LNCaP clone FGC (cell line): ENCODE measurements around the gene RAMACL.

ENCODE experiments used
- DNase-seq: peaks from one replicate; pipeline ENCODE4 v3.0.0-alpha.2; 2011; ENCODE audit warnings: low read depth
- H3K4me3 ChIP-seq: 2 replicates; pipeline ENCODE4 v1.5.1; 2011; ENCODE audit warnings: mild to moderate bottlenecking, low read depth, low read length, control low read depth
- TF ChIP-seq, protein P1 (sequence below): IDR thresholded peaks from 2 replicates; pipeline ENCODE4 v1.5.1; 2012; ENCODE audit warnings: mild to moderate bottlenecking; ENCODE audit not compliant: control insufficient read depth, insufficient read depth; ENCODE audit errors: extremely low read depth

RAMACL gene

DNA sequence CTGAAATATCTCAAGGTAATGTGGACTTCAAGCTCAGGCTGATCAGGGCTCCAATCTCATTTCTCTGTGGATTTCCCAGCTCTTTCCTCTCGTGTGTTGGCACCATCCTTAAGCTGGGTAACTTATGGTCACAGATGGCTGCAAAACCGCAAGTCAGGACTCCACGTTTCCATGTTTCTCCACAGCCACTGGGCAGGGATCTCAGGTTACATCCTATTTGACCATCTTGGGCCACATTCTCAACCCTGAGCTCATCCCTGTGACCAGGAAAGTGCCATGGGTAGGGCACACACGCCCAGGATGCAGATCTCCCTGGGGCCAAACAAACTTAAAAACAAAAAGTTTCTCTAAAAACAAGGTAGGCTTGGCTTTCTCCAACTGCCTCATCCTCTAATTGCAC, 25.2 kb upstream of the RAMACL start:
- no peak overlapping the region for H3K4me3 ChIP-seq
- TF ChIP-seq, protein P1, sequence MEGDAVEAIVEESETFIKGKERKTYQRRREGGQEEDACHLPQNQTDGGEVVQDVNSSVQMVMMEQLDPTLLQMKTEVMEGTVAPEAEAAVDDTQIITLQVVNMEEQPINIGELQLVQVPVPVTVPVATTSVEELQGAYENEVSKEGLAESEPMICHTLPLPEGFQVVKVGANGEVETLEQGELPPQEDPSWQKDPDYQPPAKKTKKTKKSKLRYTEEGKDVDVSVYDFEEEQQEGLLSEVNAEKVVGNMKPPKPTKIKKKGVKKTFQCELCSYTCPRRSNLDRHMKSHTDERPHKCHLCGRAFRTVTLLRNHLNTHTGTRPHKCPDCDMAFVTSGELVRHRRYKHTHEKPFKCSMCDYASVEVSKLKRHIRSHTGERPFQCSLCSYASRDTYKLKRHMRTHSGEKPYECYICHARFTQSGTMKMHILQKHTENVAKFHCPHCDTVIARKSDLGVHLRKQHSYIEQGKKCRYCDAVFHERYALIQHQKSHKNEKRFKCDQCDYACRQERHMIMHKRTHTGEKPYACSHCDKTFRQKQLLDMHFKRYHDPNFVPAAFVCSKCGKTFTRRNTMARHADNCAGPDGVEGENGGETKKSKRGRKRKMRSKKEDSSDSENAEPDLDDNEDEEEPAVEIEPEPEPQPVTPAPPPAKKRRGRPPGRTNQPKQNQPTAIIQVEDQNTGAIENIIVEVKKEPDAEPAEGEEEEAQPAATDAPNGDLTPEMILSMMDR = no peak
- DNase-seq = no peak

DNA sequence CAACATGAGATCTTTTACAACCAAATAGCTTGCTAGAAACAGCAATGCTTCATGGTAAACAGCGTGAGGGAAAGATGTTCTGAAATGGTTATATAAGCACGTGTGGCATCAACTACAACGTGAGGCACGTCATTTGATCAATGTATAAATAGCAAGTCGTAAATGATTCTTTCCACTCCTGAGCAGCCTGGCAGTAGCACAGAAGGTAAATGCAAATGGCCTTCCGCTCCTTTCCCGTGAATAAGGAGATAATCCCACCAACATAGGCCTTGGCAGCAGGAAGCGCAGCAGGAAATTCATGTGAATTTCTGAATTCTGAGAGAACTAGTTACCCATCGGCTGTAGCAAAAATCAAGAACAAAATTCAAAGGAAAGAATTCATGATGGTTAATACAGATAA, 23.6 kb upstream of the RAMACL start:
- H3K4me3 ChIP-seq = no peak overlapping the region
- no peak for DNase-seq
- TF ChIP-seq, protein P1 = no peak

DNA sequence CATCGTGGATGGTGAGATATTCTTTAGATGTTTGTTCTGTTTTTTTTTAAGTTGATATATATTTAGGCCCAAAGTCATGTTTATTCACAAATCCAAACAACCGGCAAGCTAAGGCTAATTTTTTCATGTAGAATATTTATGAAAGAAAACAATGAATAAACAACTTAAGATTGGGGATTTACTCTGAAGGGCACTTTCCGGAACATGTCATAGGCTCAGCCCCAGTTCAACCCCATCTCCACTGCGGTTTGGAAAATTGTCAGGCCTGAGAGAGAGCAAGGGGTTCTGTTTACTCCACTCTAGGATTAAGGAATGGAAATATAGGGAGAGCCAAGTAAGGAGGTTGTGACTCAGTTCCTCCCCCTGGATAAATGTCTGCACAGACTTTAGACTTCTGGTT, 22.3 kb upstream of the RAMACL start:
- TF ChIP-seq, protein P1 = no peak
- no peak overlapping the region for H3K4me3 ChIP-seq
- no peak for DNase-seq

DNA sequence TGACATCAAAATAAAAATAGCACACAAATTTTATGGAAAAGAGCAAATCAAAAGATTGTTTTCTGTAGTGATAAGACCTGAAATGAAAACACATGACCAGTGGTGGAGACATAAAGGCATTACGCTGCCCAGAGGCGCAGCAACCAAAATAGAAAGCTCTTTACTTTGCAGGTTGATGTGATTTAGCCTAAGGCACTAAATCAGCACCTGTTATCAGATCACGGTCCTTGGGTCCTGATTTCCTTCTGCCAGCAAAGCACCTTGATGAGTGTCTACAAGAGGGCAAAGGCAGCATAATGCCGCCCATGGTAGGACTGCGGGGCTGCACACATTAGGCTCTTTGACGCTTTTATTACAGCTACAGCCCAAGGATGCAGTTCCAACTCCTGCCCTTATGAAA, 19.3 kb upstream of the RAMACL start:
- no peak for DNase-seq
- H3K4me3 ChIP-seq = no peak overlapping the region
- TF ChIP-seq, protein P1 = no peak

DNA sequence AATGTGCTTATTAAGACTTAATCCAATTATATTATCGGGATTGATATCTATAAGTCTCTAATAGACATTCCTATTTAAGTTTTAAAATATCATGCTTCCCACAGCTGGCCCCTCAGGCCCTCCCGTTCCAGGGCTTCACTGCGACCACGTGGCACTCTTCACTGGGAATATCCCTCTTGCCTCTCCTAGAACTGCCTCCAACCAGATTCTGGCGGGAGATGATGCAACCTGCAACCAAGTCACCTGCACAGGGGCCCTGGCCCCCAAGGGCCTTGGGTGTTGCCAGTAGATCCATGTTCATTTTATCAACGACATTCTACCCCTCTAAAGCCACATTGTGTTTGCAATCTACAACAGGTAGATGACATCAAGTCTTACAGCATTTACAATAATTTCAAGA, 18.4 kb upstream of the RAMACL start:
- H3K4me3 ChIP-seq = no peak overlapping the region
- DNase-seq = no peak
- TF ChIP-seq, protein P1 = no peak

DNA sequence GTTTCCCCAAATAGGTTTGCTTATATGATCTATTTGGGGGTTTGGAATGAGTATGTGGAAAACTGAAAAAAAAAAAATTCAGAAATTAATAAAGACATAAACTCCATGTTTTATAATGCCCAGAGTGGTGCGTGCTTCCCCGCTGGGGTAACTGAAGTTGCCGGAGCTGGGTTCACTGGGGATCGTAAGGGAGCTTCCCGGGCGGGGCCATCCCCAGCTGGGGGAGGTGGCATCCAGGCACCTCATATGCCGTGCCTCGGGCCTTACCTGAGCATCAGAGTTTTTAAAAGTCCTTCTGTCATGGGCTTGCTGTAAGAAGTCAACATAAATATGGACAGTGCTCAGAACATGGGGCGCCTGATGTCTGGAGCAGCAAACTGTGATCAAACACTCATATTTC, 17.9 kb upstream of the RAMACL start:
- TF ChIP-seq, protein P1 = no peak
- no peak overlapping the region for H3K4me3 ChIP-seq
- DNase-seq = no peak

DNA sequence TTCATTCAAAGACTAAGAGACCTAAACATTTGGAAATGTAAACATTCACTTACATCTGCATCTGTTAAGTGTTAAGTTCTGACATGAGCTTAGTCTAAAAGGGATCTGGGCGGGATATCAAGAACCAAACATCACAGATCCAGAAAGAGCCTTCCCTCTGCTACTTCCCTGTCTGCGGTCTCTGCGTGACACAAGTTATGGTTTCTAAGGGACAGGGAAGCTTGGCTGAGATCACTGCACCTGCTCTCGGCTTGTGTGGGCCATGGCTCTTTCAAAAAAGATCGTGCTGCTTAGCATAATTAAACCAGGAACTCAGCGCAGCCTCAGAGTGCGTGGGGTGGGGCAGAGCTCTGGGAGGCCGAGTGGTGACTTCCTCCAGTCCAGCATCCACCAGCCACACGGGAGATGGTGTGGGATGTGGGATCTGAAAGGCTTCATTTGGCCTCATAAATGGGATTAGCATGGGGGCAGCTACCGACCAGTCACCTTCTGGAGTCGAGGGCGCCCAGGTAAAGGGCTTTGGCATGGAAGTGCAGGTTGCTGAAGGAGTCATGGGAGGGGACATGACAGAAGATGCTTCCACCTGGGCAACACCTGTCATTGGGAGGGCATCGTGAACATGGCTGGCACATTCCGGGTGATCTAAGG, 16.7 kb upstream of the RAMACL start:
- TF ChIP-seq, protein P1 = no peak
- no peak for DNase-seq
- H3K4me3 ChIP-seq = no peak overlapping the region
